K562 (cell line): Measurements from ENCODE around the gene SLC46A3. TPM values are rescaled to one million over a fixed set of nuclear protein-coding genes. Genes with fewer than 3 reads are reported as not detected.

Experiments
- CBFA2T3 ChIP-seq: fragments of 450-650 bp; IDR thresholded peaks from 2 replicates; pipeline ENCODE4 v1.6.1; 2017
- CCAR2 ChIP-seq: fragments of 200-400 bp; formaldehyde crosslinking; IDR thresholded peaks from 2 replicates; pipeline ENCODE4 v1.6.1; 2017; ENCODE audit warnings: mild to moderate bottlenecking, low read depth, low read length
- ETV6 ChIP-seq, 3 experiments: fragments of 150-350 bp in 1 of 3; sonication (generic) in 1 of 3; formaldehyde crosslinking in 1 of 3; IDR thresholded peaks; 2 replicates each; pipeline versions ENCODE4 v1.6.1 to v1.8.0; 2014 to 2022; ENCODE audit warnings: borderline replicate concordance in 2 of 3, low read depth in 2 of 3, antibody characterized with exemption in 1 of 3, low read length in 1 of 3, mild to moderate bottlenecking in 1 of 3, missing genetic modification reagents in 1 of 3
- GABPA ChIP-seq: fragments of 200-800 bp; sonication (Bioruptor generic); conservative IDR thresholded peaks from 2 replicates; pipeline ENCODE4 v1.6.1; 2016; ENCODE audit warnings: low read depth, missing genetic modification characterization, missing compliant biosample characterization
- GTF2A2 ChIP-seq: IDR thresholded peaks from 2 replicates; pipeline ENCODE4 v1.6.1; 2016; ENCODE audit warnings: mild to moderate bottlenecking, missing genetic modification characterization, missing compliant biosample characterization
- JUN ChIP-seq, 2 experiments: sonication (generic) in 1 of 2; formaldehyde crosslinking in 1 of 2; IDR thresholded peaks; 2 replicates each; pipeline versions ENCODE4 v1.6.1 to v1.8.0; 2012 to 2022; ENCODE audit warnings: borderline replicate concordance in 2 of 2, mild to moderate bottlenecking in 2 of 2, improper control_type of control experiment in 1 of 2, low read depth in 1 of 2, low read length in 1 of 2, missing genetic modification reagents in 1 of 2
- KAT8 ChIP-seq: fragments of 450-650 bp; IDR thresholded peaks from 2 replicates; pipeline ENCODE4 v1.6.1; 2016; ENCODE audit warnings: low read depth, mild to moderate bottlenecking
- MAFG ChIP-seq: fragments of 450-650 bp; conservative IDR thresholded peaks from 2 replicates; pipeline ENCODE4 v1.6.1; 2016; ENCODE audit warnings: missing genetic modification characterization, missing compliant biosample characterization
- MCM2 ChIP-seq: fragments of 450-650 bp; IDR thresholded peaks from 2 replicates; pipeline ENCODE4 v1.6.1; 2017; ENCODE audit warnings: low read depth, mild to moderate bottlenecking
- PYGO2 ChIP-seq: fragments of 450-650 bp; IDR thresholded peaks from 2 replicates; pipeline ENCODE4 v1.6.1; 2016; ENCODE audit warnings: mild to moderate bottlenecking, missing genetic modification characterization, moderate library complexity, missing compliant biosample characterization
- RB1 ChIP-seq: fragments of 450-650 bp; IDR thresholded peaks from 2 replicates; pipeline ENCODE4 v1.6.1; 2017; ENCODE audit warnings: low read depth, mild to moderate bottlenecking
- SMC3 ChIP-seq: conservative IDR thresholded peaks from 2 replicates; pipeline ENCODE4 v1.6.1; 2011; ENCODE audit warnings: low read depth, low read length, improper control_type of control experiment; ENCODE audit not compliant: insufficient read depth
- STAT5B ChIP-seq: fragments of 250-450 bp; sonication (Bioruptor Pico); IDR thresholded peaks from 2 replicates; pipeline ENCODE4 v1.8.0; 2021; ENCODE audit warnings: mild to moderate bottlenecking, inconsistent platforms
- TCF3 ChIP-seq: sonication (generic); formaldehyde crosslinking; IDR thresholded peaks from 2 replicates; pipeline ENCODE4 v1.4.0; 2020; ENCODE audit warnings: mild to moderate bottlenecking, missing genetic modification reagents
- TEAD4 ChIP-seq, 2 experiments: sonication (generic) in 1 of 2; formaldehyde crosslinking in 1 of 2; IDR thresholded peaks; 2 replicates each; pipeline versions ENCODE4 v1.6.1 to v1.8.0; 2012 to 2022; ENCODE audit warnings: borderline replicate concordance in 1 of 2, inconsistent platforms in 1 of 2, low read length in 1 of 2, mild to moderate bottlenecking in 1 of 2, missing genetic modification reagents in 1 of 2
- ZNF12 ChIP-seq: sonication (generic); formaldehyde crosslinking; IDR thresholded peaks from 2 replicates; pipeline ENCODE4 v1.4.0; 2020; ENCODE audit warnings: mild to moderate bottlenecking, missing genetic modification reagents
- ZNF707 ChIP-seq: fragments of 250-450 bp; sonication (Bioruptor Pico); conservative IDR thresholded peaks from 2 replicates; pipeline ENCODE4 v1.8.0; 2022; ENCODE audit warnings: inconsistent platforms, mild to moderate bottlenecking, moderate library complexity
- polyA plus RNA-seq, 8 experiments: library from polyadenylated mRNA; depleted of rRNA in 4 of 8; stranded (reverse) in 5 of 8; unstranded in 3 of 8; fragments of >200 nt; fragmentation: Nextera tagmentation in 2 of 8; fragmentation: Illumina TruSeq in 1 of 8; extraction: Ambion mirVana in 2 of 8; extraction: Trizol in 1 of 8; gene quantifications; 2 replicates each; pipeline versions ENCODE4 v1.2.1 to v1.2.3, GENCODE V29; 2011 to 2014; ENCODE audit warnings: inconsistent platforms in 1 of 8, missing spikeins in 1 of 8
- total RNA-seq, 7 experiments: library from RNA; depleted of rRNA in 6 of 7; stranded (reverse); fragments of >200 nt in 6 of 7; fragmentation: Illumina TruSeq in 2 of 7; extraction: Trizol in 2 of 7; gene quantifications; 2 replicates each; pipeline versions ENCODE4 v1.2.1 to v1.2.3, GENCODE V29; 2011 to 2021; ENCODE audit warnings: low replicate concordance in 1 of 7
- TF ChIP-seq, protein P1 (sequence below): fragments of 250-450 bp; sonication (Bioruptor Pico); IDR thresholded peaks from 2 replicates; pipeline ENCODE4 v1.8.0; 2021; ENCODE audit warnings: moderate library complexity, mild to moderate bottlenecking, inconsistent platforms
- TF ChIP-seq, protein P2 (sequence below), 2 experiments: fragments of 450-650 bp in 1 of 2; sonication (generic) in 1 of 2; formaldehyde crosslinking in 1 of 2; IDR thresholded peaks in 1 of 2; conservative IDR thresholded peaks in 1 of 2; 2 replicates each; pipeline versions ENCODE4 v1.6.1 to v1.8.1; 2016 to 2023; ENCODE audit warnings: mild to moderate bottlenecking in 2 of 2, moderate library complexity in 2 of 2, inconsistent platforms in 1 of 2, missing genetic modification reagents in 1 of 2
- TF ChIP-seq, protein P3 (sequence below), 2 experiments: fragments of 450-650 bp; IDR thresholded peaks; 2 replicates each; pipeline ENCODE4 v1.6.1; 2018; ENCODE audit warnings: mild to moderate bottlenecking in 2 of 2, low read depth in 1 of 2; ENCODE audit not compliant: partially characterized antibody in 2 of 2

SLC46A3 gene
- total and polyA plus RNA-seq, 9 of the 15 experiments (the other 6 are each of a cell fraction or from before 2014, with no cell fraction given): 0.14 to 1.2 (median 0.51) TPM

GRCh38 chr13:28744091-28744536 lies 25.3 kb upstream of the SLC46A3 start (continued):
- TF ChIP-seq ETV6 (IDR thresholded peaks at IDR 0.05; ENCODE audit: borderline replicate concordance in 1 of 2, low read depth in 2 of 2, low read length in 1 of 2) (peak in 1 of 2 experiments; percentile 41; a peak in 1 of 4 replicates), ETV6 (CRISPR knock-in tag; IDR thresholded peaks at IDR 0.05; ENCODE audit: borderline replicate concordance) (no peak), MAFG (tag) (no peak), ZNF12 (CRISPR knock-in tag) (no peak), ZNF707 (no peak), TEAD4 (IDR thresholded peaks at IDR 0.05; ENCODE audit: low read length) (0 out of 2 replicates have a peak, but pooled peaks have one; percentile 35), TEAD4 (CRISPR knock-in tag; IDR thresholded peaks at IDR 0.05; ENCODE audit: borderline replicate concordance) (no peak), KAT8 (no peak), CBFA2T3 (peak; percentile 60), CCAR2 (no peak), STAT5B (CRISPR knock-in tag) (no peak), GTF2A2 (tag) (no peak), JUN (IDR thresholded peaks at IDR 0.05; ENCODE audit: borderline replicate concordance, low read depth, low read length) (peak; percentile 83), JUN (CRISPR knock-in tag; IDR thresholded peaks at IDR 0.05; ENCODE audit: borderline replicate concordance) (no peak), MCM2 (no peak), GABPA (tag) (no peak), TCF3 (peak; percentile 53), SMC3 (no peak), RB1 (no peak), PYGO2 (tag) (no peak)
- TF ChIP-seq, protein P1, sequence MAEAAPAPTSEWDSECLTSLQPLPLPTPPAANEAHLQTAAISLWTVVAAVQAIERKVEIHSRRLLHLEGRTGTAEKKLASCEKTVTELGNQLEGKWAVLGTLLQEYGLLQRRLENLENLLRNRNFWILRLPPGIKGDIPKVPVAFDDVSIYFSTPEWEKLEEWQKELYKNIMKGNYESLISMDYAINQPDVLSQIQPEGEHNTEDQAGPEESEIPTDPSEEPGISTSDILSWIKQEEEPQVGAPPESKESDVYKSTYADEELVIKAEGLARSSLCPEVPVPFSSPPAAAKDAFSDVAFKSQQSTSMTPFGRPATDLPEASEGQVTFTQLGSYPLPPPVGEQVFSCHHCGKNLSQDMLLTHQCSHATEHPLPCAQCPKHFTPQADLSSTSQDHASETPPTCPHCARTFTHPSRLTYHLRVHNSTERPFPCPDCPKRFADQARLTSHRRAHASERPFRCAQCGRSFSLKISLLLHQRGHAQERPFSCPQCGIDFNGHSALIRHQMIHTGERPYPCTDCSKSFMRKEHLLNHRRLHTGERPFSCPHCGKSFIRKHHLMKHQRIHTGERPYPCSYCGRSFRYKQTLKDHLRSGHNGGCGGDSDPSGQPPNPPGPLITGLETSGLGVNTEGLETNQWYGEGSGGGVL (CRISPR knock-in tag): no peak
- TF ChIP-seq, protein P2, sequence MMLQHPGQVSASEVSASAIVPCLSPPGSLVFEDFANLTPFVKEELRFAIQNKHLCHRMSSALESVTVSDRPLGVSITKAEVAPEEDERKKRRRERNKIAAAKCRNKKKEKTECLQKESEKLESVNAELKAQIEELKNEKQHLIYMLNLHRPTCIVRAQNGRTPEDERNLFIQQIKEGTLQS (IDR thresholded peaks at IDR 0.05): peak; percentile 90
- TF ChIP-seq, protein P2 (CRISPR knock-in tag; conservative IDR thresholded peaks at IDR 0.05): no peak
- TF ChIP-seq, protein P3, sequence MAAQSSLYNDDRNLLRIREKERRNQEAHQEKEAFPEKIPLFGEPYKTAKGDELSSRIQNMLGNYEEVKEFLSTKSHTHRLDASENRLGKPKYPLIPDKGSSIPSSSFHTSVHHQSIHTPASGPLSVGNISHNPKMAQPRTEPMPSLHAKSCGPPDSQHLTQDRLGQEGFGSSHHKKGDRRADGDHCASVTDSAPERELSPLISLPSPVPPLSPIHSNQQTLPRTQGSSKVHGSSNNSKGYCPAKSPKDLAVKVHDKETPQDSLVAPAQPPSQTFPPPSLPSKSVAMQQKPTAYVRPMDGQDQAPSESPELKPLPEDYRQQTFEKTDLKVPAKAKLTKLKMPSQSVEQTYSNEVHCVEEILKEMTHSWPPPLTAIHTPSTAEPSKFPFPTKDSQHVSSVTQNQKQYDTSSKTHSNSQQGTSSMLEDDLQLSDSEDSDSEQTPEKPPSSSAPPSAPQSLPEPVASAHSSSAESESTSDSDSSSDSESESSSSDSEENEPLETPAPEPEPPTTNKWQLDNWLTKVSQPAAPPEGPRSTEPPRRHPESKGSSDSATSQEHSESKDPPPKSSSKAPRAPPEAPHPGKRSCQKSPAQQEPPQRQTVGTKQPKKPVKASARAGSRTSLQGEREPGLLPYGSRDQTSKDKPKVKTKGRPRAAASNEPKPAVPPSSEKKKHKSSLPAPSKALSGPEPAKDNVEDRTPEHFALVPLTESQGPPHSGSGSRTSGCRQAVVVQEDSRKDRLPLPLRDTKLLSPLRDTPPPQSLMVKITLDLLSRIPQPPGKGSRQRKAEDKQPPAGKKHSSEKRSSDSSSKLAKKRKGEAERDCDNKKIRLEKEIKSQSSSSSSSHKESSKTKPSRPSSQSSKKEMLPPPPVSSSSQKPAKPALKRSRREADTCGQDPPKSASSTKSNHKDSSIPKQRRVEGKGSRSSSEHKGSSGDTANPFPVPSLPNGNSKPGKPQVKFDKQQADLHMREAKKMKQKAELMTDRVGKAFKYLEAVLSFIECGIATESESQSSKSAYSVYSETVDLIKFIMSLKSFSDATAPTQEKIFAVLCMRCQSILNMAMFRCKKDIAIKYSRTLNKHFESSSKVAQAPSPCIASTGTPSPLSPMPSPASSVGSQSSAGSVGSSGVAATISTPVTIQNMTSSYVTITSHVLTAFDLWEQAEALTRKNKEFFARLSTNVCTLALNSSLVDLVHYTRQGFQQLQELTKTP (IDR thresholded peaks at IDR 0.05; ENCODE audit: low read depth in 1 of 2, partially characterized antibody in 2 of 2): no peak
